Neural cell (in vitro differentiated cells): ENCODE results near the gene NELL2.

Experiments used
- CTCF ChIP-seq: fragments of 450-650 bp; IDR thresholded peaks from 2 replicates; pipeline ENCODE4 v1.5.1; 2014; ENCODE audit warnings: antibody characterized with exemption, mild to moderate bottlenecking, moderate library complexity; ENCODE audit not compliant: poor library complexity, severe bottlenecking
- EP300 ChIP-seq: fragments of 450-650 bp; conservative IDR thresholded peaks from 2 replicates; pipeline ENCODE4 v1.6.1; 2014; ENCODE audit warnings: antibody characterized with exemption, mild to moderate bottlenecking, moderate library complexity; ENCODE audit not compliant: poor library complexity, severe bottlenecking
- EZH2 ChIP-seq: fragments of 200-600, 300-800 bp; shearing (Covaris generic), sonication (generic); IDR thresholded peaks from 2 replicates; pipeline ENCODE4 v1.6.1; 2014; ENCODE audit warnings: antibody characterized with exemption, low read length, borderline replicate concordance, mild to moderate bottlenecking; ENCODE audit not compliant: insufficient read depth, poor library complexity, severe bottlenecking
- POLR2AphosphoS5 ChIP-seq: IDR thresholded peaks from 2 replicates; pipeline ENCODE4 v1.6.1; 2012
- REST ChIP-seq: IDR thresholded peaks from 2 replicates; pipeline ENCODE4 v1.6.1; 2012; ENCODE audit warnings: borderline replicate concordance
- SMC3 ChIP-seq: fragments of 450-650 bp; conservative IDR thresholded peaks from 2 replicates; pipeline ENCODE4 v1.6.1; 2014; ENCODE audit warnings: antibody characterized with exemption, mild to moderate bottlenecking, moderate library complexity; ENCODE audit not compliant: poor library complexity
- TAF1 ChIP-seq: IDR thresholded peaks from 2 replicates; pipeline ENCODE4 v1.6.1; 2012; ENCODE audit warnings: low read depth

GRCh38 chr12:44511289-44511688 lies 364.8 kb downstream of the NELL2 start:
- TF ChIP-seq CTCF (no peak), EZH2 (no peak), TAF1 (no peak), REST (no peak), EP300 (no peak), SMC3 (no peak), POLR2AphosphoS5 (no peak)
